MCF 10A (cell line): Measurements from ENCODE around the gene PREP. TPM values are rescaled to one million over a fixed set of nuclear protein-coding genes. Genes with fewer than 3 reads are reported as not detected.

ENCODE experiments used
- BruUV-seq: library from RNA; stranded (reverse); fragments of 400-500 nt; replicated peaks from 2 replicates; lab custom pipeline; 2021; lab: Mats Ljungman, UMichigan
- CTCF ChIA-PET: fragments of 300-600 bp; sonication (Branson Sonifier 250); formaldehyde crosslinking; extraction: SDS; loops from one replicate; lab custom pipeline; 2021; ENCODE audit warnings: antibody characterized with exemption, inconsistent platforms; lab: Yijun Ruan, JAX
- POLR2A ChIA-PET: fragments of 300-600, 350-650 bp; sonication (Branson Sonifier 250); formaldehyde crosslinking; extraction: SDS; loops from one replicate; lab custom pipeline; 2020; ENCODE audit warnings: antibody characterized with exemption, inconsistent platforms; lab: Yijun Ruan, JAX
- DNase-seq: peaks from one replicate; pipeline ENCODE4 v3.0.0-alpha.2; 2018; ENCODE audit not compliant: unreplicated experiment
- H3K27ac Mint-ChIP-seq: one replicate; pipeline ENCODE4 v1.8.0; 2022; ENCODE audit warnings: mild to moderate bottlenecking, low read depth, mixed read lengths; ENCODE audit not compliant: unreplicated experiment
- H3K27me3 Mint-ChIP-seq: one replicate; pipeline ENCODE4 v1.8.0; 2022; ENCODE audit warnings: mixed read lengths; ENCODE audit not compliant: insufficient read depth, unreplicated experiment
- H3K36me3 Mint-ChIP-seq: one replicate; pipeline ENCODE4 v1.8.0; 2022; ENCODE audit warnings: mild to moderate bottlenecking, moderate library complexity, mixed read lengths; ENCODE audit not compliant: insufficient read depth, unreplicated experiment
- H3K4me1 Mint-ChIP-seq: one replicate; pipeline ENCODE4 v1.8.0; 2022; ENCODE audit warnings: mixed read lengths; ENCODE audit not compliant: insufficient read depth, unreplicated experiment
- H3K4me3 Mint-ChIP-seq: one replicate; pipeline ENCODE4 v1.8.0; 2022; ENCODE audit warnings: mild to moderate bottlenecking, moderate library complexity, mixed read lengths; ENCODE audit not compliant: unreplicated experiment
- H3K9me3 Mint-ChIP-seq: one replicate; pipeline ENCODE4 v1.8.0; 2022; ENCODE audit warnings: mixed read lengths; ENCODE audit not compliant: unreplicated experiment
- intact Hi-C: fragments of 100-400 bp; cut with micrococcal nuclease; formaldehyde crosslinking; loops from 2 replicates; pipeline ENCODE4 v1.14.1; 2022
- total RNA-seq: library from RNA; stranded (reverse); gene quantifications from 2 replicates; pipeline ENCODE4 v1.2.3, GENCODE V29; 2022
- TF ChIP-seq, protein P1 (sequence below): fragments of 200-600 bp; IDR thresholded peaks from one replicate; pipeline ENCODE4 v1.8.0; 2022; ENCODE audit warnings: antibody characterized with exemption, mild to moderate bottlenecking; ENCODE audit not compliant: unreplicated experiment

The PREP gene
- total RNA-seq, 1 experiment from 2014 or later = 67.6 TPM

DNA sequence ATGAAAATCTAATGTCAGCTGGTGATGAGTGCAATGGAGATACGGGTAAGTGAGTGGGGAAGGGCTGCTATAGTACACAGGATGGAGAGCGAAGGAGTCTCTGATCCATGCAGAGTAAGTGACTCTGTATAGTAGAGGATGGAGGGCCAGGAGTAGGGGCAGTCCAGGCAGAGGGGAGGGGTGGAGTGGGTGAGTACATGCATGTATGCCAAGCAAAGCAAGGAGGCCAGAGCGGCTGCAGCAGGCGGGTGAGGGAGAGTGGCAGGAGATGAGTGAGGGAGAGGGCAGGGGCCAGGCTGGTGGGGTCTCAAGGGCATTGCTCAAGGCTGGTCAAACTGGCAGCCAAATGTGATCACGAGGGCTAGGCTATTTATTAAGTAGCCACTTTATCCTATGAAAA, 94.0 kb downstream of the PREP start:
- Mint-ChIP-seq H3K36me3 (peaks cover 39% of the 10 kb centered on the region), H3K4me3 (no peak overlapping the region), H3K27ac (no peak overlapping the region), H3K9me3 (no peaks in the 10 kb centered on the region), H3K27me3 (no peaks in the 10 kb centered on the region), H3K4me1 (no peaks in the 10 kb centered on the region)
- no peak for DNase-seq
- no TSS peak for BruUV-seq
- TF ChIP-seq, protein P1, sequence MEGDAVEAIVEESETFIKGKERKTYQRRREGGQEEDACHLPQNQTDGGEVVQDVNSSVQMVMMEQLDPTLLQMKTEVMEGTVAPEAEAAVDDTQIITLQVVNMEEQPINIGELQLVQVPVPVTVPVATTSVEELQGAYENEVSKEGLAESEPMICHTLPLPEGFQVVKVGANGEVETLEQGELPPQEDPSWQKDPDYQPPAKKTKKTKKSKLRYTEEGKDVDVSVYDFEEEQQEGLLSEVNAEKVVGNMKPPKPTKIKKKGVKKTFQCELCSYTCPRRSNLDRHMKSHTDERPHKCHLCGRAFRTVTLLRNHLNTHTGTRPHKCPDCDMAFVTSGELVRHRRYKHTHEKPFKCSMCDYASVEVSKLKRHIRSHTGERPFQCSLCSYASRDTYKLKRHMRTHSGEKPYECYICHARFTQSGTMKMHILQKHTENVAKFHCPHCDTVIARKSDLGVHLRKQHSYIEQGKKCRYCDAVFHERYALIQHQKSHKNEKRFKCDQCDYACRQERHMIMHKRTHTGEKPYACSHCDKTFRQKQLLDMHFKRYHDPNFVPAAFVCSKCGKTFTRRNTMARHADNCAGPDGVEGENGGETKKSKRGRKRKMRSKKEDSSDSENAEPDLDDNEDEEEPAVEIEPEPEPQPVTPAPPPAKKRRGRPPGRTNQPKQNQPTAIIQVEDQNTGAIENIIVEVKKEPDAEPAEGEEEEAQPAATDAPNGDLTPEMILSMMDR = no peak
- ChIA-PET CTCF (interaction anchor here (0.6 kb wide), 1 partner anchor 225 kb away, joined by 4 read pairs; no protein-coding TSS in a partner anchor), POLR2A (no interaction called here)
- intact Hi-C loops = no loop called here

DNA sequence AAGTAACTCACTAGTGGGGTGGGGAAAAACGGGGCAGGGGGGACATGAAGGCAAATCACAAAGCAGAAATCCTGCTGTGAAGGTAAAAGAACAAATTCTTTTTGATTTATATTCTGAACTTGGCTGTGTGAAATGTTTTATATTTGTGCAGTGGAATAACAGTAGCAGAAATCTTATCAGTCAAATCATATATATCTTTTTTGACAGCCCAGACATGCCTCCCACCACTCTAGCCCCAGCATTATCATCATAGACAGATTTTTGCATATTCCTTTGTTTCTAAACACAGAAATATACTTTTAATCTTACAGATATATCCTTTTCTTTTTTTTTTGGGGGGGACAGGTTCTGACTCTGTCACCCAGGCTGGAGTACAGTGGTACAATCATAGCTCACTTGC, 97.4 kb downstream of the PREP start:
- no peak overlapping the region for H3K4me3 Mint-ChIP-seq
- BruUV-seq = no TSS peak
- peaks cover 36% of the 10 kb centered on the region for H3K36me3 Mint-ChIP-seq
- TF ChIP-seq, protein P1 = no peak
- DNase-seq = no peak
- peak overlapping the region; percentile 35 for H3K27ac Mint-ChIP-seq
- no peaks in the 10 kb centered on the region for H3K4me1 Mint-ChIP-seq
- H3K27me3 Mint-ChIP-seq = no peaks in the 10 kb centered on the region
- CTCF ChIA-PET = interaction anchor here (0.5 to 2.7 kb wide), 3 partner anchors 12 to 210 kb away, joined by 3 to 12 read pairs (median 3); no protein-coding TSS in a partner anchor
- no peaks in the 10 kb centered on the region for H3K9me3 Mint-ChIP-seq
- intact Hi-C loops = no loop called here
- POLR2A ChIA-PET = interaction anchor here (1.1 kb wide), 1 partner anchor 13 kb away, joined by 3 read pairs; no protein-coding TSS in a partner anchor

DNA sequence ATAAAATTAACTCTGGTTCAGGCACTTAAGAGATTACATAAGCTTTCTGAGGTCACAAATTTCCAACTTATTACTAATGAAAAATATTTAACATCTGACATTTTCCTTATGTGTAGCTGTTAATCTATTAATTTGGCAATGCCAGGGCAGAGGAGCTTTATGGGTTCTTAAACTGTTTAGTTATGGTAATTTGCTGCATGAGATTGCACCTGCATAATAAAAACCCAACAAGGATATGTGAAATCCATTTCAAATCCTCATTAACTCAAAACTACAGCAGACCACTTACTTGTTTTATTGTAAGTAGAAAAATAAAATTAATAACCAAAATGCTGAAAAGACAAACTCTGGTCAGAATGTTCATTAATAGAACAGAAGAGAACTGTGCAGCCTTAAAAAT, 98.1 kb downstream of the PREP start:
- CTCF ChIA-PET = interaction anchor here (0.9 kb wide), 1 partner anchor 209 kb away, joined by 3 read pairs; no protein-coding TSS in a partner anchor
- H3K27me3 Mint-ChIP-seq = no peaks in the 10 kb centered on the region
- POLR2A ChIA-PET = no interaction called here
- no peak for DNase-seq
- H3K9me3 Mint-ChIP-seq = no peaks in the 10 kb centered on the region
- intact Hi-C loops = no loop called here
- H3K4me1 Mint-ChIP-seq = no peaks in the 10 kb centered on the region
- H3K36me3 Mint-ChIP-seq = peaks cover 36% of the 10 kb centered on the region
- BruUV-seq = no TSS peak
- TF ChIP-seq, protein P1 = no peak
- no peak overlapping the region for H3K4me3 Mint-ChIP-seq
- H3K27ac Mint-ChIP-seq = peak overlapping the region; percentile 35

DNA sequence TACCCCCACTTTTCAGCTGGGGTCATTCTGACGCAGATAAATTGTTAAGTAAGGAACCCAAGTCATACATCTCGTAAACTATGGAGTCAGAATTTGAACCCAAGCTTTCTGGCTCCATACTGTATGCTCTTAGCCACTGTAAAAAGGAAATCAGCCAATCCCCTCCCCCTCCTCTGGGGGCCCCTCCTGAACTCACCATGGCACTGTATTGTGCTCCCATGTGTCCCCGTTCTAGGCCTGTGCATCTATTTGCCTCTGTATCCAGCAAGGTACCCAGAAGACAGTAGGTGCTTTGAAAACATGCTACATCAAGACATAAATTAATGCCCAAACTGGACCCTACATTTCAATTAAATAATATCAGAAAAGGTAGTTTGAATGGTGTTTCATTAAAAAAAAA, 98.5 kb downstream of the PREP start:
- TF ChIP-seq, protein P1 = no peak
- ChIA-PET POLR2A (no interaction called here), CTCF (no interaction called here)
- H3K36me3 Mint-ChIP-seq = peaks cover 36% of the 10 kb centered on the region
- H3K27ac Mint-ChIP-seq = no peak overlapping the region
- H3K4me1 Mint-ChIP-seq = no peaks in the 10 kb centered on the region
- intact Hi-C loops = no loop called here
- no peaks in the 10 kb centered on the region for H3K27me3 Mint-ChIP-seq
- no peaks in the 10 kb centered on the region for H3K9me3 Mint-ChIP-seq
- no peak overlapping the region for H3K4me3 Mint-ChIP-seq
- DNase-seq = no peak
- no TSS peak for BruUV-seq
